Measurements from ENCODE around the gene LAPTM5. TPM values are rescaled to one million over a fixed set of nuclear protein-coding genes. Genes with fewer than 3 reads are reported as not detected.

LAPTM5 gene
- total and polyA plus RNA-seq, 2 donors (not counting 1 experiment from before 2014, with no cell fraction given), result 1,384 to 1,519 TPM

- no peaks in the 10 kb centered on the region for H3K36me3 ChIP-seq (replicated peaks in 1 of 2; ENCODE audit: control extremely low read depth in 1 of 2, control insufficient read depth in 1 of 2, extremely low read depth in 1 of 2, insufficient read depth in 2 of 2, low read length in 1 of 2)
- H3K27me3 Mint-ChIP-seq, result peaks cover 24% of the 10 kb centered on the region
- no peak overlapping the region for H3K27ac ChIP-seq (ENCODE audit: low read length in 2 of 2)
- no peak overlapping the region for H3K4me3 ChIP-seq (ENCODE audit: control extremely low read depth in 1 of 5, extremely low read depth in 1 of 5, insufficient read depth in 1 of 5, low read depth in 2 of 5, low read length in 4 of 5)
- no peak overlapping the region for H3K4me3 Mint-ChIP-seq
- CTCF ChIA-PET, result interaction anchor here (6.7 to 15.4 kb wide), 4 partner anchors 15 to 127 kb away, joined by 74 to 536 read pairs (median 230); partner anchors contain the start of genes LAPTM5, MATN1 and SDC3
- 87% methylated on average over 5 of the region's 7 CpGs for WGBS (ENCODE audit: insufficient coverage)
- H2AFZ ChIP-seq (ENCODE audit: insufficient read depth, low read depth, low read length, poor library complexity, severe bottlenecking), result no peak overlapping the region
- H3K9me3 Mint-ChIP-seq (ENCODE audit: insufficient read depth), result no peaks in the 10 kb centered on the region
- POLR2A ChIA-PET, result no interaction called here
- H3K79me2 ChIP-seq (ENCODE audit: control insufficient read depth, insufficient read depth, low read length), result peaks cover 13% of the 10 kb centered on the region
- intact Hi-C loops (cut with micrococcal nuclease), result no loop called here
- no peak for TF ChIP-seq EZH2 (IDR thresholded peaks at IDR 0.05; ENCODE audit: borderline replicate concordance, insufficient read depth, low read depth, low read length, poor library complexity, severe bottlenecking)
- TF ChIP-seq, protein P1, sequence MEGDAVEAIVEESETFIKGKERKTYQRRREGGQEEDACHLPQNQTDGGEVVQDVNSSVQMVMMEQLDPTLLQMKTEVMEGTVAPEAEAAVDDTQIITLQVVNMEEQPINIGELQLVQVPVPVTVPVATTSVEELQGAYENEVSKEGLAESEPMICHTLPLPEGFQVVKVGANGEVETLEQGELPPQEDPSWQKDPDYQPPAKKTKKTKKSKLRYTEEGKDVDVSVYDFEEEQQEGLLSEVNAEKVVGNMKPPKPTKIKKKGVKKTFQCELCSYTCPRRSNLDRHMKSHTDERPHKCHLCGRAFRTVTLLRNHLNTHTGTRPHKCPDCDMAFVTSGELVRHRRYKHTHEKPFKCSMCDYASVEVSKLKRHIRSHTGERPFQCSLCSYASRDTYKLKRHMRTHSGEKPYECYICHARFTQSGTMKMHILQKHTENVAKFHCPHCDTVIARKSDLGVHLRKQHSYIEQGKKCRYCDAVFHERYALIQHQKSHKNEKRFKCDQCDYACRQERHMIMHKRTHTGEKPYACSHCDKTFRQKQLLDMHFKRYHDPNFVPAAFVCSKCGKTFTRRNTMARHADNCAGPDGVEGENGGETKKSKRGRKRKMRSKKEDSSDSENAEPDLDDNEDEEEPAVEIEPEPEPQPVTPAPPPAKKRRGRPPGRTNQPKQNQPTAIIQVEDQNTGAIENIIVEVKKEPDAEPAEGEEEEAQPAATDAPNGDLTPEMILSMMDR (IDR thresholded peaks at IDR 0.05), result no peak
- ATAC-seq (ENCODE audit: low read depth) (no peak), DNase-seq (no peak)
- H3K9me3 ChIP-seq (ENCODE audit: control extremely low read depth in 1 of 3, control insufficient read depth in 2 of 3, insufficient read depth in 1 of 3, low read length in 2 of 3), result no peaks in the 10 kb centered on the region
- H3K4me1 Mint-ChIP-seq, result peaks cover 26% of the 10 kb centered on the region
- H3K27me3 ChIP-seq (replicated peaks in 1 of 4; ENCODE audit: control extremely low read depth in 1 of 4, control insufficient read depth in 3 of 4, insufficient read depth in 4 of 4, low read length in 3 of 4), result peaks cover 0 to 10% (median 4%) of the 10 kb centered on the region in 4 experiments
- H3K9ac ChIP-seq (ENCODE audit: low read length), result no peak overlapping the region
- H3K27ac Mint-ChIP-seq, result no peak overlapping the region
- no peak overlapping the region for H3K4me2 ChIP-seq (replicated peaks; ENCODE audit: low read depth, low read length, poor library complexity, severe bottlenecking)
- H3K4me1 ChIP-seq (ENCODE audit: control insufficient read depth in 2 of 2, insufficient read depth in 2 of 2, low read length in 2 of 2), result peaks cover 30 to 35% of the 10 kb centered on the region in 2 donors
- peaks cover 8% of the 10 kb centered on the region for H4K20me1 ChIP-seq (ENCODE audit: control insufficient read depth, insufficient read depth, low read length, poor library complexity, severe bottlenecking)
Observed at GRCh38 chr1:30785714-30786113, 28.1 kb upstream of the LAPTM5 start.

DNA sequence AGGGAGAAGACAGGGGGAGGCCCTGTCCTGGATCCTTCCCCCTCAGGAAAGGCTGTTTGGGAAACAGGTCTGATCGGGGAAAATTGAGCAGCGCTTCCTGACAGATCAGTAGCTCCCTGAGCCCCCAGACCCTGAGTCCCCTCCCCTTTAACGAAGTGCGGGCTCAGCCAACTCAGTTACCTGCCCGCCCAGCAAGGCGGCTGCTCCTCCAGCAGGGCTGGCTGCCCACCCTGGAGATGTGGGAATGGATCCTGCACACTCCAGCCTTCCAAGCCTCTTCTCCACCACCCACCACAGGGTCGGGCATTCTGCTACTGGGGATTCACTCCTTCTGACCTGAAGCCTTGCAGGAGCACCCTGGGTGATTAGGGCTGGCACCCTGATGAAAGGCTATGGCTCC is 27.6 kb upstream of the LAPTM5 start:
- Histone ChIP-seq H3K4me3 (ENCODE audit: control extremely low read depth in 1 of 5, extremely low read depth in 1 of 5, insufficient read depth in 1 of 5, low read depth in 2 of 5, low read length in 4 of 5) (no peak overlapping the region), H2AFZ (ENCODE audit: insufficient read depth, low read depth, low read length, poor library complexity, severe bottlenecking) (no peak overlapping the region), H3K27ac (ENCODE audit: low read length in 2 of 2) (no peak overlapping the region), H3K9ac (ENCODE audit: low read length) (no peak overlapping the region), H3K9me3 (ENCODE audit: control extremely low read depth in 1 of 3, control insufficient read depth in 2 of 3, insufficient read depth in 1 of 3, low read length in 2 of 3) (no peaks in the 10 kb centered on the region), H3K27me3 (replicated peaks in 1 of 4; ENCODE audit: control extremely low read depth in 1 of 4, control insufficient read depth in 3 of 4, insufficient read depth in 4 of 4, low read length in 3 of 4) (peaks cover 0 to 10% (median 4%) of the 10 kb centered on the region in 4 experiments), H3K79me2 (ENCODE audit: control insufficient read depth, insufficient read depth, low read length) (peaks cover 13% of the 10 kb centered on the region), H3K4me1 (ENCODE audit: control insufficient read depth in 2 of 2, insufficient read depth in 2 of 2, low read length in 2 of 2) (peaks cover 31 to 35% of the 10 kb centered on the region in 2 donors), H3K4me2 (replicated peaks; ENCODE audit: low read depth, low read length, poor library complexity, severe bottlenecking) (no peak overlapping the region), H4K20me1 (ENCODE audit: control insufficient read depth, insufficient read depth, low read length, poor library complexity, severe bottlenecking) (peaks cover 8% of the 10 kb centered on the region), H3K36me3 (replicated peaks in 1 of 2; ENCODE audit: control extremely low read depth in 1 of 2, control insufficient read depth in 1 of 2, extremely low read depth in 1 of 2, insufficient read depth in 2 of 2, low read length in 1 of 2) (no peaks in the 10 kb centered on the region)
- DNase-seq (no peak), ATAC-seq (ENCODE audit: low read depth) (no peak)
- WGBS (ENCODE audit: insufficient coverage), result 88% methylated on average over 5 of the region's 7 CpGs
- CTCF ChIA-PET, result interaction anchor here (6.7 to 15.4 kb wide), 4 partner anchors 15 to 127 kb away, joined by 74 to 536 read pairs (median 230); partner anchors contain the start of genes LAPTM5, MATN1 and SDC3
- Mint-ChIP-seq H3K9me3 (ENCODE audit: insufficient read depth) (no peaks in the 10 kb centered on the region), H3K4me1 (peaks cover 28% of the 10 kb centered on the region), H3K27ac (no peak overlapping the region), H3K4me3 (no peak overlapping the region), H3K27me3 (peaks cover 24% of the 10 kb centered on the region)
- POLR2A ChIA-PET, result no interaction called here
- no peak for TF ChIP-seq EZH2 (IDR thresholded peaks at IDR 0.05; ENCODE audit: borderline replicate concordance, insufficient read depth, low read depth, low read length, poor library complexity, severe bottlenecking)
- TF ChIP-seq, protein P1 (IDR thresholded peaks at IDR 0.05), result no peak
- intact Hi-C loops (cut with micrococcal nuclease), result no loop called here

Data from B cell (primary cell).